UCSD-AML1 (cell line): ENCODE results near the gene ASB4.
A peak's percentile ranks its signal among the peaks of the same experiment; 100 is the strongest.
"Not testable (repeated sequence)": the region's sequence is repeated elsewhere in the genome, so short reads cannot be mapped to it uniquely, and the experiment has no call there.

Source experiments
- DNase-seq: peaks from one replicate; lab custom pipeline; 2025; ENCODE audit not compliant: unreplicated experiment; lab: John Stamatoyannopoulos, UW

Gene ASB4

DNA sequence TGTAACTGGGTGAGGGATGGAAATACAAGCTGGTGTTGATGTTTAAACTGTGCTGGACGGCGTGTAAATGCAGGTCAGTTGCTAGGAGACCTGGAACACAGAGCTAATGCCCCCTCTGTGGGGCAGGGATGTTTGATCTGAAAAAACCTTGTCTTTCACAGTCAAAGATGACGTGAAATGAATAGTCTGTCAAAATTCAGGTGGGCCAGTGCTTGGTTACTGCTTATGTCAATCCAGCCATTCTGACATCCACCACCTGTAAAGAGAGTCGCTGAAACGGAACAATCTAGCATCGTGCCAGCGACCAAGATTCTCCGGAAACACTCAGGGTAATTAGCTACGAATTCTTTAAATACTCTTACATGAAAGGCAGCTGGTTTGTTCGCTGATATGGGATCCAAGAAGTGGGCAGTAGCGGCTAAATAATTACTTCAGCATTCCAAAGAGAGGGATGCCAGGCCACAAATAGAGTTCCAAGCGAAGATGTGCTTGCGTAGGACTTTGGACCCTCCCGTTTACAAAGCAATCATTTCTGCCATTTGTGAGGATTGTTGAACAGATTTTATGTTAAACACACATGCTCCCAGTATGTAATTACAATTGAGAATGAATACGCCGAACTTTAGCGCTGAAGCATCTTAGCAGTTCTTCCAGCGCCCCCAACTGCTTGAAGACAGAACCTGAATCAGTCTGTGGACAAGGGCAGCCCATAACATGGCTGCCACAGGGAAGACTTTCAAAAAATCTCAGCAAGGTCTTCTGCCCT lies 7.3 kb upstream of the ASB4 start:
- DNase-seq = no peak

GRCh38 chr7:95479992-95480624 lies 5.6 kb upstream of the ASB4 start:
- DNase-seq = no peak

GRCh38 chr7:95481271-95482165 lies 4.2 kb upstream of the ASB4 start:
- DNase-seq = no peak

GRCh38 chr7:95482424-95482823 lies 3.3 kb upstream of the ASB4 start:
- DNase-seq = no peak

DNA sequence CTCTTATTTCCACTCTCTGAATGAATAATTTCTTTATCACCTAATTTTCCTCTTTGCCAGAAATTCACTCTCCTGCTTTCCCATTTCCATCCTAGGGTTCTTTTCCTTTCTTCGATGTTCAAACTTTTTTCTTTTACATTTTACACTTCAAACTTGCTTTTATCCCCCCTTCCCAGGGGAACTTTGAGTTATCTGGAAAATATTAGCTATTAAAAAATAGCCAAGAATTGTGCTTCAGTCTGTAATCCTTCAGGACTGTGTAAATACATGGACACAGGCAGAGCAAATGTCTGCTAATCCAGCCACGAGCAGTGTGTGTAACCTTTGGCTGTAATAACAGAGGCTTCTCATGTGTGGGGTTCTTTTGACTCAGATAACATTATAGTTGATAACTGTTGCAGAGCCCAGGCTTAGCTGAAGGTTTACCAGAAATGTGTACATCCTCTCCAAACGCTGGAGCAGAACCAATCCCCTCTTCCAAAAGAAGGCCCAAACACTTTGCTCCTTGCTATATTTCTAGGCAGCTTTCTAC lies 4.6 kb downstream of the ASB4 start:
- DNase-seq = no peak

- DNase-seq = no peak
Observed at GRCh38 chr7:95491201-95491600, 5.5 kb downstream of the ASB4 start.

- no peak for DNase-seq
Observed at GRCh38 chr7:95491634-95492314, 6.0 kb downstream of the ASB4 start.

- DNase-seq = no peak
Observed at GRCh38 chr7:95493247-95493646, 7.5 kb downstream of the ASB4 start.

DNA sequence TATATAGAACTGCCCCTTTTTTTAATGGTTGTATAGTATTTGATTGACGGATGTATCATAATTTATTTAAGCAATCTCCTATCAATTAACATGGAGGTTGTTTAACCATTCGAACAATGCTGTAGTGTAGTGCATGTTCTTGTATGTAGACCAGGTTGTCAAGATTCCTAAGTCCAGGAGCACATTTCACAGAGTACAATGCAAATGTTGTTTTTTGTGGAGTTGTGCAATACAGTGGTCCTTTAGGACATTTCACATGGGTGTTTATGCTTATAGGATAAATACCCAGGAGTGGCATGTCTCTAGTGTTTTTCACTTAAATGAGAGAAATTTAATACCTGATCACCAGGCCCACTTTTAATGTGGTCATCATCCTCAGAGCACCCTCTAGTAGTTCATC lies 8.1 kb downstream of the ASB4 start:
- DNase-seq = no peak

GRCh38 chr7:95501261-95501832 lies 15.6 kb downstream of the ASB4 start:
- no peak for DNase-seq

DNA sequence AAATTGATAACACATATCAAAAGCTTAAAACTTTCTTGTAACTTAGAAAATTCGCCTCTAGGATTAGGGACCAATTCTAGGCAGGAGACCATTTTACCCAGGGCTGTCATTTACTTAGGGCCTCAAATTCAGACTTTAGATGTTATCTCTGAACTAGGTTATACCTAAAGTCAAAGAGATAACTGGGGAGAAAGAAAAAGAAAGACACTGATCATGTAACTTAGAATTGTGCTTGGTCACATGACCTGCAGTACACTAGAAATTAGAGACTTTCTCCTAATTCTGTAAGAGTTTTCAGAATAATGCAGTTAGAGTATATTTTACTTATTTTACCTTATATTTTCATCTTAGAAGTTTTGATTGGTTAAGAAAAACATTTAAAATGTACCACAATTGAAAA lies 16.7 kb downstream of the ASB4 start:
- no peak for DNase-seq

GRCh38 chr7:95503271-95504131 lies 17.8 kb downstream of the ASB4 start:
- no peak for DNase-seq

DNA sequence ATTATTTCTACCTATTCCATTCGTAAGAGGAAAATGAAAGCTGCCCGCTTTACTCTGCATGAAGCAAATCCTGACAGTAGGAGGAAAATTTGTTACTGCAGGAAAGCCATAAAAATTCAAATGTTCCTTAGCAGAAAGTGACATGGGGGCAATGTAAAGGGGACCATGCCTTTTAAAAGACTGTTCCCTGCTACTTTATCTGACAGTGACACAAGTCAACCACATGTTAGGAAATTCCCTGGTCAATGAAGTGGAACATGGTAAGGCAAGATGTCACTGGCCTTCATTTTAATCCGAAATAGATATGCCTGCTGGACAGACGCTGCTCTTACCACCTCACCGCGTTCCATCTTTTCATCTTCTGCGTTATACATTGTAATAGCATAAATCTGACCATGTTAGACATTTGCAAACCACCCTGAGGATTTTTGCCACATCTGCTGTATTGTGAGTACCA lies 18.4 kb downstream of the ASB4 start:
- DNase-seq = not testable (repeated sequence)

- DNase-seq = no peak
Observed at GRCh38 chr7:95508780-95509179, 23.0 kb downstream of the ASB4 start.

DNA sequence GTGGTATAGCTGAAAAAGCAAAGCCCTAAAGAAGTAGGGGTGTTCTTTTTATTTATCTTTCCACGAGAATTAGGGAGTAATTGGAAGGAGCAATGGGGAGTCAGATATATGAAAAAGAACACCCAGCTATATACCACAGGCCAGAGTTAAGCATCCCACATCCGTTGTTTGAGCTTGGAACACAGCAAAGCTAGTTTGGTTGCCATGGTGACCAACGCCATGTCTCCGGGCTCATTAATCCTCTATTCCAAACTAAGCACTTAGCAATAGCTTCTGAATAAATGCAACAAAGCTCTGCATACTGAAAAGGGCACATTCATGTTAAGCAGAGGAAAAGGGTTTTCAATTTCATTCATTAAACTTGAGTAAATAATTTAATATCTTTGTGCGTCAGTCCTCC lies 23.5 kb downstream of the ASB4 start:
- peak; percentile 6 for DNase-seq

DNA sequence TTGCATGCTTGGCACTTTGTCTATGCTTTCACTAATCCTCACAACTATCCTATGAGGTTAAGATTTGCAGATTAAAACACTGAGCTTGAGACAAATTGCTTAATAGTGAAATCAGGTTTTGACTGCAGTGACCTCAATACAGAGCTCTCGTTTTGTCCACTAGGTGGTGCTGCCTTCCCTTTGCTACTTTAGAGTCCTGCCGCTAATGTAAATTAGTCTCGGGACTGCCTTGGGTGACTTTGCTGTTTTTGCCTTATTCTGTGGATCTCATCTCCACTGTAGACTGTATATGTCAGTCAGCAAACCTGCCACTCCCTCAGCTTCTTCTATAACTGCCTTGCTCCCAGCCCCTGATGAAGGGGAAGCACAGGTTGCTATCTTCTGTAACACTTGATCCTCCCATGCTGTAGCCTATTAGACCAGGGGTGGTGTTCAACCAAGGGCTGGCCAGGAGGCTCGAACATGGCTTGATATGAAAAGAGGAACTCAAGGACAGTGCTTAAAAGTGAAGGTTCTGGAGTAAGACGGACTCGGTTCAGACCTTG lies 26.0 kb downstream of the ASB4 start:
- peak; percentile 16 for DNase-seq

GRCh38 chr7:95517458-95517857 lies 31.7 kb downstream of the ASB4 start:
- DNase-seq = no peak

DNA sequence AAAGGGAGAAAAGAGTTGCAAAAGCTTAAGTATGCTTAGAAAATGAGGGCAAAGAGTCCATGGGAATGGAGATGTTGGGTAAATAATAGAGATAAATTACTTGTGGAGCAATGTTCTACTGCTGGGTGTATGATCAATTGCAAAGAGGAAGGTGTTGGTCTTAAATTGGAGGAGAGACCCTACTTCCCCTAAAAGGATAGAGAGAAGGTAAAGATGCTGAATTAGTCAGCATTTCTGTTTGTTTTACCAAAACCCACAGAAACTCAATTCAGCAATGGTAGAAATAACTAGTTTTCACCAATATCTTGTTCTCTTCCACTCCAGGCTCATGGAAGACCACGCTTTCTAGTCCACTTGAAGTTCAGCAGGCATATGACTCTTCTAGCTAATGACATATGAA lies 32.1 kb downstream of the ASB4 start:
- no peak for DNase-seq

DNA sequence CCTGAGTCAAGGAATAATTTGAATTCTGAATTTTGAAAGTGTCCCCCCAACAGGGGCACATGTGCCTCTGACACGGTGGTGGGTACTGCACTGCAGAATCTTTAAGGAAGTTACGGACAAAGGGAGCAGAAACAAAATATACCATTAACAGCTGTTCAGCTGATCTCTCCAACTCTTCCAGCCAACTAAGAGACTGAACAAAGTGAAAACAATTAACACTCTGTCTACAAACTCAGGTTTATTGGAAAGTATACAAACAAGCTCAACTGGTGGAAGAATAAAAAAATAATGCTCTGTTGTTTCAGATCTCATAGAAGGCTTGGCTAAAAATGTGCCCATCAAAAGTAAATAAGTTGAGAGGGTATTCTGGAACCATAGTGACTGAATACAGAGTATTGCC lies 34.4 kb downstream of the ASB4 start:
- DNase-seq = no peak
